GM23338 (cell line): ENCODE results near the gene EEA1. TPM values are rescaled to one million over a fixed set of nuclear protein-coding genes. Genes with fewer than 3 reads are reported as not detected.

ENCODE experiments used
- ATAC-seq: fragments of 200-7000 bp; cut with Tn5 transposase; 3 replicates; pipeline ENCODE4 v1.9.1; 2020
- DNase-seq: peaks from one replicate; pipeline ENCODE4 v3.0.0-alpha.2; 2015; ENCODE audit warnings: low spot score
- H2AFZ ChIP-seq: fragments of 200-600 bp; sonication (generic); 2 replicates; pipeline ENCODE4 v1.8.0; 2016; ENCODE audit warnings: antibody characterized with exemption, mild to moderate bottlenecking, moderate library complexity
- H3F3A ChIP-seq: fragments of 200-600 bp; sonication (generic); replicated peaks from 2 replicates; pipeline ENCODE4 v1.8.0; 2017; ENCODE audit warnings: antibody characterized with exemption, mixed run types, low read depth
- H3K27ac ChIP-seq: fragments of 200-600 bp; sonication (generic); 2 replicates; pipeline ENCODE4 v1.6.1; 2016; ENCODE audit warnings: low read depth
- H3K27me3 ChIP-seq: fragments of 200-600 bp; sonication (generic); 2 replicates; pipeline ENCODE4 v1.8.0; 2016; ENCODE audit warnings: mild to moderate bottlenecking, mixed run types, moderate library complexity; ENCODE audit not compliant: insufficient read depth
- H3K36me3 ChIP-seq: fragments of 200-600 bp; sonication (generic); 2 replicates; pipeline ENCODE4 v1.8.0; 2016; ENCODE audit warnings: mild to moderate bottlenecking; ENCODE audit not compliant: insufficient read depth
- H3K4me1 ChIP-seq: fragments of 200-600 bp; sonication (generic); 2 replicates; pipeline ENCODE4 v1.8.0; 2016; ENCODE audit warnings: mild to moderate bottlenecking, moderate library complexity; ENCODE audit not compliant: insufficient read depth
- H3K4me2 ChIP-seq: fragments of 200-600 bp; sonication (generic); 2 replicates; pipeline ENCODE4 v1.7.1; 2017; ENCODE audit warnings: mixed run types
- H3K4me3 ChIP-seq: fragments of 200-600 bp; sonication (generic); 2 replicates; pipeline ENCODE4 v1.6.1; 2016; ENCODE audit warnings: mixed run types
- H3K79me2 ChIP-seq: fragments of 200-600 bp; sonication (generic); replicated peaks from 2 replicates; pipeline ENCODE4 v1.8.0; 2017; ENCODE audit warnings: mild to moderate bottlenecking; ENCODE audit not compliant: insufficient read depth
- H3K9me2 ChIP-seq: fragments of 200-600 bp; sonication (generic); 2 replicates; pipeline ENCODE4 v1.8.0; 2017; ENCODE audit not compliant: insufficient read depth
- H4K20me1 ChIP-seq: fragments of 200-600 bp; sonication (generic); replicated peaks from 2 replicates; pipeline ENCODE4 v1.8.0; 2017; ENCODE audit warnings: mild to moderate bottlenecking; ENCODE audit not compliant: insufficient read depth
- H3K27ac Mint-ChIP-seq: 2 replicates; pipeline ENCODE4 v1.8.0; 2020; ENCODE audit warnings: inconsistent platforms, mild to moderate bottlenecking, moderate library complexity, mixed read lengths
- H3K27me3 Mint-ChIP-seq: 3 replicates; pipeline ENCODE4 v1.8.0; 2022; ENCODE audit warnings: low read depth, mild to moderate bottlenecking, moderate library complexity, mixed read lengths, inconsistent platforms; ENCODE audit not compliant: insufficient read depth, poor library complexity
- H3K36me3 Mint-ChIP-seq: 3 replicates; pipeline ENCODE4 v1.8.0; 2021; ENCODE audit warnings: low read depth, mild to moderate bottlenecking, inconsistent platforms, moderate library complexity, mixed read lengths
- H3K4me1 Mint-ChIP-seq: 3 replicates; pipeline ENCODE4 v1.8.0; 2020; ENCODE audit warnings: mild to moderate bottlenecking, inconsistent platforms, mixed read lengths
- H3K4me3 Mint-ChIP-seq: 3 replicates; pipeline ENCODE4 v1.8.0; 2021; ENCODE audit warnings: moderate library complexity, mild to moderate bottlenecking, inconsistent platforms, mixed read lengths
- H3K9me3 Mint-ChIP-seq: 3 replicates; pipeline ENCODE4 v1.8.0; 2020; ENCODE audit warnings: moderate library complexity, mild to moderate bottlenecking, inconsistent platforms, mixed read lengths
- CREB1 ChIP-seq: fragments of 250-450 bp; sonication (Bioruptor Pico); IDR thresholded peaks from 2 replicates; pipeline ENCODE4 v1.5.0; 2020; ENCODE audit warnings: low read depth, mild to moderate bottlenecking, moderate library complexity
- EZH2 ChIP-seq: fragments of 200-600 bp; sonication (generic); IDR thresholded peaks from one replicate; pipeline ENCODE4 v1.8.0; 2017; ENCODE audit warnings: antibody characterized with exemption, mild to moderate bottlenecking, low read depth; ENCODE audit not compliant: unreplicated experiment
- EZH2phosphoT487 ChIP-seq: fragments of 200-600 bp; sonication (generic); IDR thresholded peaks from one replicate; pipeline ENCODE4 v1.8.1; 2018; ENCODE audit warnings: antibody characterized with exemption; ENCODE audit not compliant: unreplicated experiment
- NANOG ChIP-seq: IDR thresholded peaks from 2 replicates; pipeline ENCODE4 v1.6.1; 2016; ENCODE audit warnings: antibody characterized with exemption, borderline replicate concordance
- STAT1 ChIP-seq: IDR thresholded peaks from one replicate; pipeline ENCODE4 v1.6.1; 2016; ENCODE audit warnings: antibody characterized with exemption; ENCODE audit not compliant: unreplicated experiment
- polyA plus RNA-seq: library from polyadenylated mRNA; unstranded; fragments of >200 nt; fragmentation: Nextera tagmentation; extraction: Ambion mirVana; gene quantifications from 2 replicates; pipeline ENCODE4 v1.2.1, GENCODE V29; 2016
- total RNA-seq: library from RNA; depleted of rRNA; stranded (reverse); fragments of >200 nt; shearing (Covaris generic); gene quantifications from 2 replicates; pipeline ENCODE4 v1.2.3, GENCODE V29; 2014
- TF ChIP-seq, protein P1 (sequence below): IDR thresholded peaks from one replicate; pipeline ENCODE4 v1.6.1; 2018; ENCODE audit warnings: antibody characterized with exemption; ENCODE audit not compliant: unreplicated experiment
- TF ChIP-seq, protein P2 (sequence below), 2 experiments: fragments of 200-600 bp in 1 of 2; sonication (generic) in 1 of 2; conservative IDR thresholded peaks; 2 replicates each; pipeline versions ENCODE4 v1.5.1 to v1.6.1; 2016 to 2017; ENCODE audit warnings: antibody characterized with exemption in 2 of 2, low read depth in 2 of 2, mild to moderate bottlenecking in 2 of 2, moderate library complexity in 1 of 2
- TF ChIP-seq, protein P3 (sequence below): fragments of 250-450 bp; sonication (Bioruptor Pico); IDR thresholded peaks from 2 replicates; pipeline ENCODE4 v1.5.0; 2020; ENCODE audit warnings: mild to moderate bottlenecking, moderate library complexity

EEA1 gene
- total and polyA plus RNA-seq, 2 experiments from 2014 or later, result 10.0 to 41.1 TPM

- ATAC-seq, result no peak
- H3K9me3 Mint-ChIP-seq, result no peaks in the 10 kb centered on the region
- H3K4me3 Mint-ChIP-seq, result no peak overlapping the region
Measured at GRCh38 chr12:92740411-92740810, 188.7 kb downstream of the EEA1 start.

More at GRCh38 chr12:92740411-92740810, 188.7 kb downstream of the EEA1 start:
- peaks cover 15% of the 10 kb centered on the region for H3K4me1 Mint-ChIP-seq
- Histone ChIP-seq H3F3A (no peaks in the 10 kb centered on the region), H3K4me3 (no peak overlapping the region), H3K27me3 (no peaks in the 10 kb centered on the region), H3K4me1 (peaks cover 12% of the 10 kb centered on the region), H2AFZ (no peak overlapping the region), H3K9me2 (no peaks in the 10 kb centered on the region), H3K79me2 (no peaks in the 10 kb centered on the region), H3K27ac (no peak overlapping the region), H4K20me1 (no peaks in the 10 kb centered on the region), H3K4me2 (no peak overlapping the region), H3K36me3 (no peaks in the 10 kb centered on the region)
- TF ChIP-seq, protein P1, sequence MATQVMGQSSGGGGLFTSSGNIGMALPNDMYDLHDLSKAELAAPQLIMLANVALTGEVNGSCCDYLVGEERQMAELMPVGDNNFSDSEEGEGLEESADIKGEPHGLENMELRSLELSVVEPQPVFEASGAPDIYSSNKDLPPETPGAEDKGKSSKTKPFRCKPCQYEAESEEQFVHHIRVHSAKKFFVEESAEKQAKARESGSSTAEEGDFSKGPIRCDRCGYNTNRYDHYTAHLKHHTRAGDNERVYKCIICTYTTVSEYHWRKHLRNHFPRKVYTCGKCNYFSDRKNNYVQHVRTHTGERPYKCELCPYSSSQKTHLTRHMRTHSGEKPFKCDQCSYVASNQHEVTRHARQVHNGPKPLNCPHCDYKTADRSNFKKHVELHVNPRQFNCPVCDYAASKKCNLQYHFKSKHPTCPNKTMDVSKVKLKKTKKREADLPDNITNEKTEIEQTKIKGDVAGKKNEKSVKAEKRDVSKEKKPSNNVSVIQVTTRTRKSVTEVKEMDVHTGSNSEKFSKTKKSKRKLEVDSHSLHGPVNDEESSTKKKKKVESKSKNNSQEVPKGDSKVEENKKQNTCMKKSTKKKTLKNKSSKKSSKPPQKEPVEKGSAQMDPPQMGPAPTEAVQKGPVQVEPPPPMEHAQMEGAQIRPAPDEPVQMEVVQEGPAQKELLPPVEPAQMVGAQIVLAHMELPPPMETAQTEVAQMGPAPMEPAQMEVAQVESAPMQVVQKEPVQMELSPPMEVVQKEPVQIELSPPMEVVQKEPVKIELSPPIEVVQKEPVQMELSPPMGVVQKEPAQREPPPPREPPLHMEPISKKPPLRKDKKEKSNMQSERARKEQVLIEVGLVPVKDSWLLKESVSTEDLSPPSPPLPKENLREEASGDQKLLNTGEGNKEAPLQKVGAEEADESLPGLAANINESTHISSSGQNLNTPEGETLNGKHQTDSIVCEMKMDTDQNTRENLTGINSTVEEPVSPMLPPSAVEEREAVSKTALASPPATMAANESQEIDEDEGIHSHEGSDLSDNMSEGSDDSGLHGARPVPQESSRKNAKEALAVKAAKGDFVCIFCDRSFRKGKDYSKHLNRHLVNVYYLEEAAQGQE, result no peak
- TF ChIP-seq STAT1, result no peak
- TF ChIP-seq EZH2, result no peak
- TF ChIP-seq, protein P2, sequence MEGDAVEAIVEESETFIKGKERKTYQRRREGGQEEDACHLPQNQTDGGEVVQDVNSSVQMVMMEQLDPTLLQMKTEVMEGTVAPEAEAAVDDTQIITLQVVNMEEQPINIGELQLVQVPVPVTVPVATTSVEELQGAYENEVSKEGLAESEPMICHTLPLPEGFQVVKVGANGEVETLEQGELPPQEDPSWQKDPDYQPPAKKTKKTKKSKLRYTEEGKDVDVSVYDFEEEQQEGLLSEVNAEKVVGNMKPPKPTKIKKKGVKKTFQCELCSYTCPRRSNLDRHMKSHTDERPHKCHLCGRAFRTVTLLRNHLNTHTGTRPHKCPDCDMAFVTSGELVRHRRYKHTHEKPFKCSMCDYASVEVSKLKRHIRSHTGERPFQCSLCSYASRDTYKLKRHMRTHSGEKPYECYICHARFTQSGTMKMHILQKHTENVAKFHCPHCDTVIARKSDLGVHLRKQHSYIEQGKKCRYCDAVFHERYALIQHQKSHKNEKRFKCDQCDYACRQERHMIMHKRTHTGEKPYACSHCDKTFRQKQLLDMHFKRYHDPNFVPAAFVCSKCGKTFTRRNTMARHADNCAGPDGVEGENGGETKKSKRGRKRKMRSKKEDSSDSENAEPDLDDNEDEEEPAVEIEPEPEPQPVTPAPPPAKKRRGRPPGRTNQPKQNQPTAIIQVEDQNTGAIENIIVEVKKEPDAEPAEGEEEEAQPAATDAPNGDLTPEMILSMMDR (conservative IDR thresholded peaks at IDR 0.05; ENCODE audit: low read depth in 2 of 2), result no peak
- no peak for TF ChIP-seq EZH2phosphoT487
- no peak for TF ChIP-seq NANOG
- TF ChIP-seq CREB1 (CRISPR knock-in tag), result no peak
- TF ChIP-seq, protein P3, sequence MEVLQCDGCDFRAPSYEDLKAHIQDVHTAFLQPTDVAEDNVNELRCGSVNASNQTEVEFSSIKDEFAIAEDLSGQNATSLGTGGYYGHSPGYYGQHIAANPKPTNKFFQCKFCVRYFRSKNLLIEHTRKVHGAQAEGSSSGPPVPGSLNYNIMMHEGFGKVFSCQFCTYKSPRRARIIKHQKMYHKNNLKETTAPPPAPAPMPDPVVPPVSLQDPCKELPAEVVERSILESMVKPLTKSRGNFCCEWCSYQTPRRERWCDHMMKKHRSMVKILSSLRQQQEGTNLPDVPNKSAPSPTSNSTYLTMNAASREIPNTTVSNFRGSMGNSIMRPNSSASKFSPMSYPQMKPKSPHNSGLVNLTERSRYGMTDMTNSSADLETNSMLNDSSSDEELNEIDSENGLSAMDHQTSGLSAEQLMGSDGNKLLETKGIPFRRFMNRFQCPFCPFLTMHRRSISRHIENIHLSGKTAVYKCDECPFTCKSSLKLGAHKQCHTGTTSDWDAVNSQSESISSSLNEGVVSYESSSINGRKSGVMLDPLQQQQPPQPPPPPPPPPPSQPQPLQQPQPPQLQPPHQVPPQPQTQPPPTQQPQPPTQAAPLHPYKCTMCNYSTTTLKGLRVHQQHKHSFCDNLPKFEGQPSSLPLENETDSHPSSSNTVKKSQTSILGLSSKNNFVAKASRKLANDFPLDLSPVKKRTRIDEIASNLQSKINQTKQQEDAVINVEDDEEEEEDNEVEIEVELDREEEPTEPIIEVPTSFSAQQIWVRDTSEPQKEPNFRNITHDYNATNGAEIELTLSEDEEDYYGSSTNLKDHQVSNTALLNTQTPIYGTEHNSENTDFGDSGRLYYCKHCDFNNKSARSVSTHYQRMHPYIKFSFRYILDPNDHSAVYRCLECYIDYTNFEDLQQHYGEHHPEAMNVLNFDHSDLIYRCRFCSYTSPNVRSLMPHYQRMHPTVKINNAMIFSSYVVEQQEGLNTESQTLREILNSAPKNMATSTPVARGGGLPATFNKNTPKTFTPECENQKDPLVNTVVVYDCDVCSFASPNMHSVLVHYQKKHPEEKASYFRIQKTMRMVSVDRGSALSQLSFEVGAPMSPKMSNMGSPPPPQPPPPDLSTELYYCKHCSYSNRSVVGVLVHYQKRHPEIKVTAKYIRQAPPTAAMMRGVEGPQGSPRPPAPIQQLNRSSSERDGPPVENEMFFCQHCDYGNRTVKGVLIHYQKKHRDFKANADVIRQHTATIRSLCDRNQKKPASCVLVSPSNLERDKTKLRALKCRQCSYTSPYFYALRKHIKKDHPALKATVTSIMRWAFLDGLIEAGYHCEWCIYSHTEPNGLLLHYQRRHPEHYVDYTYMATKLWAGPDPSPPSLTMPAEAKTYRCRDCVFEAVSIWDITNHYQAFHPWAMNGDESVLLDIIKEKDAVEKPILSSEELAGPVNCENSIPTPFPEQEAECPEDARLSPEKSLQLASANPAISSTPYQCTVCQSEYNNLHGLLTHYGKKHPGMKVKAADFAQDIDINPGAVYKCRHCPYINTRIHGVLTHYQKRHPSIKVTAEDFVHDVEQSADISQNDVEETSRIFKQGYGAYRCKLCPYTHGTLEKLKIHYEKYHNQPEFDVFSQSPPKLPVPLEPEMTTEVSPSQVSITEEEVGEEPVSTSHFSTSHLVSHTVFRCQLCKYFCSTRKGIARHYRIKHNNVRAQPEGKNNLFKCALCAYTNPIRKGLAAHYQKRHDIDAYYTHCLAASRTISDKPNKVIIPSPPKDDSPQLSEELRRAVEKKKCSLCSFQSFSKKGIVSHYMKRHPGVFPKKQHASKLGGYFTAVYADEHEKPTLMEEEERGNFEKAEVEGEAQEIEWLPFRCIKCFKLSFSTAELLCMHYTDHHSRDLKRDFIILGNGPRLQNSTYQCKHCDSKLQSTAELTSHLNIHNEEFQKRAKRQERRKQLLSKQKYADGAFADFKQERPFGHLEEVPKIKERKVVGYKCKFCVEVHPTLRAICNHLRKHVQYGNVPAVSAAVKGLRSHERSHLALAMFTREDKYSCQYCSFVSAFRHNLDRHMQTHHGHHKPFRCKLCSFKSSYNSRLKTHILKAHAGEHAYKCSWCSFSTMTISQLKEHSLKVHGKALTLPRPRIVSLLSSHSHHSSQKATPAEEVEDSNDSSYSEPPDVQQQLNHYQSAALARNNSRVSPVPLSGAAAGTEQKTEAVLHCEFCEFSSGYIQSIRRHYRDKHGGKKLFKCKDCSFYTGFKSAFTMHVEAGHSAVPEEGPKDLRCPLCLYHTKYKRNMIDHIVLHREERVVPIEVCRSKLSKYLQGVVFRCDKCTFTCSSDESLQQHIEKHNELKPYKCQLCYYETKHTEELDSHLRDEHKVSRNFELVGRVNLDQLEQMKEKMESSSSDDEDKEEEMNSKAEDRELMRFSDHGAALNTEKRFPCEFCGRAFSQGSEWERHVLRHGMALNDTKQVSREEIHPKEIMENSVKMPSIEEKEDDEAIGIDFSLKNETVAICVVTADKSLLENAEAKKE (CRISPR knock-in tag), result no peak
- no peaks in the 10 kb centered on the region; the same call in 2 of the 3 replicates for H3K36me3 Mint-ChIP-seq
- H3K27ac Mint-ChIP-seq, result no peak overlapping the region
- no peaks in the 10 kb centered on the region for H3K27me3 Mint-ChIP-seq
- DNase-seq, result no peak
